NCI-H446 (cell line): Measurements from ENCODE around the gene GALNT9.

ENCODE experiments used
- DNase-seq, 2 experiments: peaks; one replicate each; lab custom pipeline; 2025; lab: John Stamatoyannopoulos, UW

The GALNT9 gene

GRCh38 chr12:132213359-132214160, 115.8 kb downstream of the GALNT9 start:
- DNase-seq: no peak

DNA sequence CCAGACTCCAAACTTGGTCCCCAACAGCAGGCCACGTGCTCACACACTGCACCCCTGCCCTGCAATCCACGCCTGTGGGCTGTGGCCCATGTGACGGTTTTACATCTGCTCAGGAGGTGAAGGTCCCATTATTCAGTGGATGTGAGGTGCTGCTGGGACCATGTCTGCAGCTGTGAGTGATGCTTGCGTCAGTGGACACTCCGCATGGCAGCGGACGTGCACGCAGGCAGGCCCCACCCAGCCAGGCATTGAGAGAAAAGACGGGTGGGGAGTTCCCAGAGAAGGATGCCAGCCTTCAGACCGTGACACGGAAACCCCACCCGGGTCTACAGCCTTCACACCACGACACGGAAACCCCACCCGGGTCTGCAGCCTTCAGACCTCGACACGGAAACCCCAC, 117.6 kb downstream of the GALNT9 start:
- no peak for DNase-seq

- no peak for DNase-seq
Measured at GRCh38 chr12:132211326-132211725, 118.1 kb downstream of the GALNT9 start.

GRCh38 chr12:132210223-132211055, 119.0 kb downstream of the GALNT9 start:
- DNase-seq: no peak

- no peak for DNase-seq
Measured at GRCh38 chr12:132209619-132210222, 119.7 kb downstream of the GALNT9 start.

GRCh38 chr12:132208153-132208823, 121.1 kb downstream of the GALNT9 start:
- no peak for DNase-seq

- DNase-seq: no peak
Measured at GRCh38 chr12:132207083-132207775, 122.2 kb downstream of the GALNT9 start.

- DNase-seq: no peak
Measured at GRCh38 chr12:132206046-132206434, 123.3 kb downstream of the GALNT9 start.

- no peak for DNase-seq
Measured at GRCh38 chr12:132205271-132206045, 123.9 kb downstream of the GALNT9 start.

DNA sequence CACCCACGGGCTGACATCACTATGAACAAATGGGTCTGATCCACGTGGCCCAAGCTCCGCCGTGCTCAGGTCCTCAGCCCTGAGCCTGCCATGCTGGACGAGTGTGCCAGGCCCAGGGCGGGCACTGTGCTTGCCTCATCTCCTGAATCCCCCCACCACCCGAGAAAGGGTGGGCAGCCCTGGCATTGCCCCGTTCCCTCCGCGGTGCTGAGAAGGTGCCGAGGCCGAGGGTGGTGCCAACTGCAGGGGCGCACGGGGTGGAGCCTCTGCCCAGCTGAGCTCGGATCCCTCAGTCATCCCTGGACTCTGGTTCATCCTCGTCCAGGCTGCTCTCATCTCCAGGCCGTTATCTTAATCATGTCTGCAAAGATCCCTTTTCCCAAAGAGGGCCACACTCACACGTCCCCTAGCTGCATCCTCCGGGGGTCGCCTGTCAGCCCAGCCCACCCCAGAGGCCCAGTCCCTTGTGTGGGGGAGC, 124.6 kb downstream of the GALNT9 start:
- no peak for DNase-seq

DNA sequence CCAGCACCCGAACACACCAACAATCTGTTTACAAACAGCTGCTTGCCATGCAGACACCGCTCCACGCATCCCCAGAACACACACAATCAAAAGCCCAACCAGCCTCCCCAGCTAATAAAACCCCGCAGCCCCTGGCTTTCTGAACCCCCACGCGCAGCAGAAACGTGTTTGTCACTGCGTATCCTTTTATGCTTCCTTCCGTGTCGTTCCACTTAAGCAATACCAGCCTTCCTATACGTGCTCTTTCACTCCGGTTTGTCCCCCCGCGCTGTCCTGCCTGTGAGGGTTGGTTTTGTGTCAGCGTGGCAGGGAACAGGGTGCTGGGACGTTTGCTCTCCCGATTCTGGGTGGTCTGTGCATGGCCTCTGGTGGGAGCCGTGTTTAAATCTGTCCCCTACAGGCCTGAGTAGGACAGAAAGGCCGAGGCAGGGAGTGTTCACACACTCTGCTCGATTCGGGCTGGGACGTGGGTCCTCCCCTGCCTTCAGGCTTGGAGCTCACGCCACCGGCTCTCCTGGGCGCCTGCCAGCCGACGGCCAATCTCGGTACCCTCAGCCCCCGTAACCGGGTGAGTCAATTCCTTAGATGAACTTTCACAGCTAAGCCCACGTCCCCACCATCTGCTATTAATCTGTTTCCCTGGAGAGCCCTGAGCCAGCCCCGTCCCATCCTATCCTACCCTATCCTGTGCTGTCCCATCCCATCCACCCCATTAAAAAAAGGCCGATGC, 125.2 kb downstream of the GALNT9 start:
- DNase-seq: no peak

GRCh38 chr12:132202929-132203721, 126.3 kb downstream of the GALNT9 start:
- DNase-seq: no peak

- no peak for DNase-seq
Measured at GRCh38 chr12:132201391-132202120, 127.8 kb downstream of the GALNT9 start.

- DNase-seq: no peak
Measured at GRCh38 chr12:132200800-132201199, 128.6 kb downstream of the GALNT9 start.

DNA sequence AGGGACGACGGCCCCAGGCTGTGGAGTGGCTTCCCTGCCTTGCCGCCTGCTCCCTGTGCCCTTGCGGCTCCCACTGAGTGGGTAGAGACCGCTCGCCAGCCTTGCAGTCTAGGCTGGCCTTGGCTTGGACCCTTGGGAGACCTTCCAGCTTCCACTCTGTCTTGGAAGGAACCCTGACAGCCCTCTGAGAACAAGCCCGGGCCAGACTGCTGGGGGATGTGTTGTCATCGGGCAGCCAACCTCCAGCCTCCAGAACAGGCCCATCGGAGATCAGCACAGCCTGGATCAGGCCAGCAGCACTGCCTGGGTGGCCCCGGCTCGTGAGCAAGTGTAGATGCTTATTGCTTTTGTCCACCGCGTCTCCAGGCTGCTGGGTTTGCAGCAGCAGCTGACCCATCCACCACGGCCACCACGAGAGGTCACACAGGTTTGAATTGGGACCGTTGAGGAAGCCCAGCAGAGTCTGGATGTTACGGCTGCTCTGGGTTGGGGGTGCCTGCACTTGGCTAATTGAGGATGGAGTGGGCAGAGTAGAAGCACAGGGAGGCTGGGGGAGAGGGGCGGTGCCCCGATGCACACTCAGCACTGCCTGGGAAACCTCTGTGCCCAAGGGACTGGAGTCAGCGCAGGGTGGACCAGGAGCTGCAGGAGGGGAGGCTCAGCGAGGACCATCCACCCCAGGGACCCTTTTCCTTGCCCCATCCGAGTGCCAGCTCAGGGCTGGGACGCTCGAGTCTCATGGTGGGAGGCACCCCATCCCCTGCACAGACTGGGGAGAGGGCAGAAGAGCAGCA, 129.7 kb downstream of the GALNT9 start:
- no peak for DNase-seq

DNA sequence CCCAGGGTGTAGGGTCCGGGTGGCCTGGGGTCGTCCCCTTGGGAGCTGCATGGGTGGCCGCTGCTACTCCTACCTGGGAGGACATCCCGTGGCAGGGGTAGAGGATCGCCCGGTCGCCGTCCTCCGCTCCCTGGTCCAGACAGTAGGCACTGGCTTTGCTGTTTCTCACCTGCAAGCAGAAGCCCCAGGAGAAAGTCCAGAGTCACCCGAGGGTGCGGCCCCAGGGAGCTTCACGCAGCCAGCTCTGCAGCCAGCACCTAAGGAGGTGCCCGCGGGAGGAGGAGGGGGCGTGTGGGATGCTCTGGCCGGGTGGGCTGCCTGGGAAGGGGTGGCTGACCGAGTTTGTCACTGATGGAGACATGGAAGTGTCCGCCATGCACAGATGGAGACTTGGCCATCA, 130.3 kb downstream of the GALNT9 start:
- no peak for DNase-seq

- no peak for DNase-seq
Measured at GRCh38 chr12:132197581-132198354, 131.6 kb downstream of the GALNT9 start.
